Raji (cell line): ENCODE results near the gene PLA2G4E.

Experiments used
- POLR2A ChIP-seq: IDR thresholded peaks from 2 replicates; pipeline ENCODE4 v1.6.1; 2011; ENCODE audit warnings: low read depth, low read length, control low read depth; ENCODE audit not compliant: insufficient read depth

The PLA2G4E gene

GRCh38 chr15:42059661-42060476 is 39.0 kb upstream of the PLA2G4E start:
- TF ChIP-seq POLR2A: no peak

GRCh38 chr15:42058791-42059190 is 37.9 kb upstream of the PLA2G4E start:
- TF ChIP-seq POLR2A: no peak

- TF ChIP-seq POLR2A: no peak
These were observed 37.2 kb upstream of the PLA2G4E start for GRCh38 chr15:42057799-42058646.

GRCh38 chr15:42056934-42057798 is 36.3 kb upstream of the PLA2G4E start:
- TF ChIP-seq POLR2A: no peak

GRCh38 chr15:42053914-42054313 is 33.1 kb upstream of the PLA2G4E start:
- no peak for TF ChIP-seq POLR2A

- no peak for TF ChIP-seq POLR2A
These were observed 32.2 kb upstream of the PLA2G4E start for GRCh38 chr15:42053010-42053409.

- no peak for TF ChIP-seq POLR2A
These were observed 29.8 kb upstream of the PLA2G4E start for GRCh38 chr15:42050484-42051255.

GRCh38 chr15:42048821-42049200 is 28.0 kb upstream of the PLA2G4E start:
- TF ChIP-seq POLR2A: no peak

- TF ChIP-seq POLR2A: no peak
These were observed 27.4 kb upstream of the PLA2G4E start for GRCh38 chr15:42048080-42048820.

GRCh38 chr15:42046597-42046996 is 25.8 kb upstream of the PLA2G4E start:
- TF ChIP-seq POLR2A: no peak

GRCh38 chr15:42045211-42045615 is 24.4 kb upstream of the PLA2G4E start:
- no peak for TF ChIP-seq POLR2A

- no peak for TF ChIP-seq POLR2A
These were observed 22.0 kb upstream of the PLA2G4E start for GRCh38 chr15:42042602-42043400.

GRCh38 chr15:42038401-42038800 is 17.6 kb upstream of the PLA2G4E start:
- no peak for TF ChIP-seq POLR2A

- TF ChIP-seq POLR2A: no peak
These were observed 16.8 kb upstream of the PLA2G4E start for GRCh38 chr15:42037656-42038055.
